Spinal cord (tissue), 10 donors: ENCODE measurements around the gene RGS6. TPM values are rescaled to one million over a fixed set of nuclear protein-coding genes. Genes with fewer than 3 reads are reported as not detected.

Experiments
- DNase-seq, 6 donors: peaks; one replicate each; pipeline versions ENCODE4 v3.0.0 to v3.0.0-alpha.2; 2013 to 2015; ENCODE audit warnings: low spot score in 6 of 6, low read depth in 4 of 6
- H3K27ac ChIP-seq: one replicate; pipeline ENCODE4 v1.5.1; 2013; ENCODE audit warnings: low read depth, low read length, control low read depth
- H3K27me3 ChIP-seq: one replicate; pipeline ENCODE4 v1.6.1; 2013; ENCODE audit warnings: low read length; ENCODE audit not compliant: control insufficient read depth, insufficient read depth
- H3K36me3 ChIP-seq: one replicate; pipeline ENCODE4 v1.6.1; 2013; ENCODE audit warnings: low read length; ENCODE audit not compliant: control insufficient read depth, insufficient read depth
- H3K4me1 ChIP-seq: one replicate; pipeline ENCODE4 v1.6.1; 2013; ENCODE audit warnings: low read length; ENCODE audit not compliant: control insufficient read depth, insufficient read depth
- H3K4me3 ChIP-seq: one replicate; pipeline ENCODE4 v1.5.1; 2013; ENCODE audit warnings: low read depth, low read length, control low read depth
- H3K9me3 ChIP-seq: one replicate; pipeline ENCODE4 v1.6.1; 2013; ENCODE audit warnings: low read length; ENCODE audit not compliant: control insufficient read depth, insufficient read depth
- WGBS: methylation state at CpG from one replicate; pipeline ENCODE4 v1.1.5; 2013; ENCODE audit warnings: missing lambda C conversion rate; ENCODE audit not compliant: insufficient coverage; 5-methylcytosine and 5-hydroxymethylcytosine counted together
- polyA plus RNA-seq, 2 donors: library from polyadenylated mRNA; unstranded; fragments of 120-200 nt; gene quantifications; one replicate each; pipeline ENCODE4 v1.2.1, GENCODE V29; 2013; ENCODE audit not compliant: insufficient read length in 2 of 2
- total RNA-seq, 2 donors: library from RNA; depleted of rRNA in 1 of 2; stranded (reverse); fragments of 120-200 nt in 1 of 2; fragments of >200 nt in 1 of 2; gene quantifications; one replicate each; pipeline versions ENCODE4 v1.2.3 to v1.2.4, GENCODE V29; 2013 to 2014
- donor health status: healthy.

Gene RGS6
- total and polyA plus RNA-seq, 4 donors, result 9.1 to 11.5 (median 10.3) TPM

- WGBS, result 75% methylated on average over 1 of the region's 6 CpGs
- Histone ChIP-seq H3K36me3 (no peaks in the 10 kb centered on the region), H3K27ac (no peak overlapping the region), H3K4me3 (no peak overlapping the region), H3K27me3 (no peaks in the 10 kb centered on the region), H3K4me1 (peaks cover 36% of the 10 kb centered on the region), H3K9me3 (no peaks in the 10 kb centered on the region)
- DNase-seq, result no peak
Observed at GRCh38 chr14:72549854-72550253, 617.6 kb downstream of the RGS6 start.

- Histone ChIP-seq H3K4me1 (peaks cover 34% of the 10 kb centered on the region), H3K4me3 (no peak overlapping the region), H3K36me3 (no peaks in the 10 kb centered on the region), H3K27ac (no peak overlapping the region), H3K27me3 (no peaks in the 10 kb centered on the region), H3K9me3 (no peaks in the 10 kb centered on the region)
- DNase-seq, result no peak
- no CpG with 5 or more reads among the region's 4 CpGs for WGBS
Observed at GRCh38 chr14:72550513-72550912, 618.3 kb downstream of the RGS6 start.

- peaks cover 24% of the 10 kb centered on the region for H3K4me1 ChIP-seq
- no peaks in the 10 kb centered on the region for H3K36me3 ChIP-seq
- no peaks in the 10 kb centered on the region for H3K9me3 ChIP-seq
- H3K27me3 ChIP-seq, result no peaks in the 10 kb centered on the region
- H3K27ac ChIP-seq, result no peak overlapping the region
- H3K4me3 ChIP-seq, result no peak overlapping the region
- DNase-seq, result no peak
- 50% methylated on average over 5 of the region's 5 CpGs for WGBS
Observed at GRCh38 chr14:72552236-72552635, 620.0 kb downstream of the RGS6 start.

- no peak overlapping the region for H3K27ac ChIP-seq
- H3K4me1 ChIP-seq, result peaks cover 26% of the 10 kb centered on the region
- no peak for DNase-seq
- no peak overlapping the region for H3K4me3 ChIP-seq
- no peaks in the 10 kb centered on the region for H3K36me3 ChIP-seq
- no peaks in the 10 kb centered on the region for H3K27me3 ChIP-seq
- H3K9me3 ChIP-seq, result no peaks in the 10 kb centered on the region
- 50% methylated on average over 8 of the region's 8 CpGs for WGBS
Observed at GRCh38 chr14:72553161-72553560, 620.9 kb downstream of the RGS6 start.

GRCh38 chr14:72553656-72554055, 621.4 kb downstream of the RGS6 start:
- Histone ChIP-seq H3K27me3 (no peaks in the 10 kb centered on the region), H3K4me3 (no peak overlapping the region), H3K27ac (no peak overlapping the region), H3K9me3 (no peaks in the 10 kb centered on the region), H3K4me1 (peaks cover 31% of the 10 kb centered on the region), H3K36me3 (no peaks in the 10 kb centered on the region)
- 59% methylated on average over 4 of the region's 5 CpGs for WGBS
- no peak for DNase-seq

GRCh38 chr14:72554401-72554800, 622.2 kb downstream of the RGS6 start:
- Histone ChIP-seq H3K4me1 (peaks cover 34% of the 10 kb centered on the region), H3K27me3 (no peaks in the 10 kb centered on the region), H3K4me3 (no peak overlapping the region), H3K27ac (no peak overlapping the region), H3K9me3 (no peaks in the 10 kb centered on the region), H3K36me3 (no peaks in the 10 kb centered on the region)
- DNase-seq, result peak in 1 of 6 donors; percentile 35
- no CpG with 5 or more reads among the region's 4 CpGs for WGBS

- H3K36me3 ChIP-seq, result no peaks in the 10 kb centered on the region
- H3K27ac ChIP-seq, result no peak overlapping the region
- no peaks in the 10 kb centered on the region for H3K27me3 ChIP-seq
- WGBS, result 93% methylated on average over 2 of the region's 5 CpGs
- no peaks in the 10 kb centered on the region for H3K9me3 ChIP-seq
- H3K4me3 ChIP-seq, result no peak overlapping the region
- peaks cover 38% of the 10 kb centered on the region for H3K4me1 ChIP-seq
- DNase-seq, result no peak
Observed at GRCh38 chr14:72554994-72555608, 622.9 kb downstream of the RGS6 start.

GRCh38 chr14:72555609-72556000, 623.4 kb downstream of the RGS6 start:
- H3K36me3 ChIP-seq, result no peaks in the 10 kb centered on the region
- no peak for DNase-seq
- 93% methylated on average over 3 of the region's 7 CpGs for WGBS
- no peak overlapping the region for H3K4me3 ChIP-seq
- no peak overlapping the region for H3K27ac ChIP-seq
- peaks cover 42% of the 10 kb centered on the region for H3K4me1 ChIP-seq
- no peaks in the 10 kb centered on the region for H3K27me3 ChIP-seq
- H3K9me3 ChIP-seq, result no peaks in the 10 kb centered on the region

- no peaks in the 10 kb centered on the region for H3K36me3 ChIP-seq
- WGBS, result 86% methylated on average over 5 of the region's 6 CpGs
- H3K27me3 ChIP-seq, result no peaks in the 10 kb centered on the region
- no peak for DNase-seq
- H3K4me3 ChIP-seq, result no peak overlapping the region
- H3K27ac ChIP-seq, result no peak overlapping the region
- peaks cover 37% of the 10 kb centered on the region for H3K4me1 ChIP-seq
- no peaks in the 10 kb centered on the region for H3K9me3 ChIP-seq
Observed at GRCh38 chr14:72557671-72558070, 625.4 kb downstream of the RGS6 start.

- no peaks in the 10 kb centered on the region for H3K9me3 ChIP-seq
- WGBS, result 15% methylated on average over 5 of the region's 5 CpGs
Observed at GRCh38 chr14:72558721-72559120, 626.5 kb downstream of the RGS6 start.

More at GRCh38 chr14:72558721-72559120, 626.5 kb downstream of the RGS6 start:
- peak in 3 of 6 donors; percentile 50 to 90 (median 76) for DNase-seq
- peaks cover 30% of the 10 kb centered on the region for H3K4me1 ChIP-seq
- H3K27ac ChIP-seq, result peak overlapping the region; percentile 34
- H3K36me3 ChIP-seq, result no peaks in the 10 kb centered on the region
- H3K4me3 ChIP-seq, result no peak overlapping the region
- H3K27me3 ChIP-seq, result no peaks in the 10 kb centered on the region
